NCI-H1694 (cell line): ENCODE results near the gene ADGRB2.

Experiments used
- DNase-seq: peaks from one replicate; lab custom pipeline; 2025; lab: John Stamatoyannopoulos, UW

ADGRB2 gene

GRCh38 chr1:31699341-31699891 is 64.7 kb downstream of the ADGRB2 start:
- no peak for DNase-seq

DNA sequence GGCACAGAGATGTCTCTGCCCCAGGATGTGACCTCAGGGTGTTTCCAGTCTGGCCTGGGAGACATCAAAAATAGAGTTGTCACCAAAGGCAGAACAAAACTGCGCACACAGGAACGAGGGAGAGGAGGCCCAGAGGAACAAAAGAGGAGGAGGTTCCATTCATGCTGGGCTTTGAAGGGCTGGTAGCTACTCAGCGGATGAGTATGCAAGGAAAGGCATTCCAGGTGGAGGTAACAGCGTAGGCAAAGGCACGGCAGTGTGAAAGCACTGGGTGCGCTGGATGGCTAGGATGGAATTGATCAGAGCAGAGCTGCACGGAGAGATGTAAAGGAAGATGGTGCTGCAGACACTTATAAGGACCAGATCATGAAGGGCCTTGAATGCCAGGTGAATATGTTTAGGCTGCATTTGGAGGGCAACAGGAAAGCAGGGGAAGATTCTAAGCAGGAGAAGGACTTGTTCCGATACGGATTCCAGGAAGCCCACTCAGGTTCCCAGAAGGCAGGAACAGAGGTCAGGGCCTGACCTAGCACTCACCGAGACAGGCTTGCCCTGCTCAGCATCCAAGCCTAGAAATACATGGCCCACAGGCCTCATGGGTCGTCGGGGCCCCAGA is 66.7 kb downstream of the ADGRB2 start:
- DNase-seq = no peak

- no peak for DNase-seq
Measured at GRCh38 chr1:31696242-31696641, 67.9 kb downstream of the ADGRB2 start.

GRCh38 chr1:31695327-31695726 is 68.8 kb downstream of the ADGRB2 start:
- DNase-seq = no peak

GRCh38 chr1:31694964-31695313 is 69.2 kb downstream of the ADGRB2 start:
- DNase-seq = no peak

DNA sequence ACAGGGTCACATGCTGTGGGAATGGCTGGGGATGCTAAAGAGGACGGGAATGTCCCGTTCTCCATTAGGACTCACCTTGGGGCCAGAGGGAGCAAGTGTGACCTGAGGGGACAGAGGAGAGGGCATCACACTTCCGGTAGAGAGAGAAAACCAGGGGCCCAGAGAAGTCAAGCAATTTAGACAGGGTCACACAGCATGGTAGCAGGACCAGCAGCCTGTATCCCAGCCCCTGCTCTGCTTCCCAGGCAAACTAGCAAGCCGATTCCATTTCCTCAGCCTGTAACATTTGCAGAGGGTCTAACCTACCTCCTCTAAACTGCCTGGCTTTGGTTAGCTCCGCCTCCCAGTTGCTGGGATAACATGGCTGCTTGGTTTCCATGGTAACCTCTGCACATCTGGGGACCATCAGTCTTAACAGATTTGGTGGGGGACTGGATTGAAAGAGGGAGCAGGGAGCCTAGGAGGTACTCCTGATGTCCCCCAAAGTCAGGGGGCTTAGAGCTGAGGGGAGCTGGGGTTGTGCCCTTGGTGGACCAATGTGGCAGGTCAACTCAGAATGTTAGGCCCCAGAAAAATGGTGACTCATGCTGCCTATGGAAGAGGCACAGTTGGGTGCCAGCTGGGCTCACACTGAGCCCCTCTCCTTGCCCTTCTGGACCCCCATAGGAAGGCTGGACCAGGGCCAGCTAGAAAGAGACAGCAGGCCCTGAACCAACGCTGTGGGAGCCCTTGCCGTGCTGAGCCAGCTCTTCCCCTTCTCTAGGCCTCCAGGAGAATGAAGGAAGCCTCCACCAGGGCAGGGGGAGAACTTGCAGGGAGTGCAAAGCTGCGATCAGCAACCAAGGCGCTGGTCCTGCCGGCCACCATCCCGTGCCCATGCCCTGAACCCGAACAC is 69.8 kb downstream of the ADGRB2 start:
- DNase-seq = no peak

DNA sequence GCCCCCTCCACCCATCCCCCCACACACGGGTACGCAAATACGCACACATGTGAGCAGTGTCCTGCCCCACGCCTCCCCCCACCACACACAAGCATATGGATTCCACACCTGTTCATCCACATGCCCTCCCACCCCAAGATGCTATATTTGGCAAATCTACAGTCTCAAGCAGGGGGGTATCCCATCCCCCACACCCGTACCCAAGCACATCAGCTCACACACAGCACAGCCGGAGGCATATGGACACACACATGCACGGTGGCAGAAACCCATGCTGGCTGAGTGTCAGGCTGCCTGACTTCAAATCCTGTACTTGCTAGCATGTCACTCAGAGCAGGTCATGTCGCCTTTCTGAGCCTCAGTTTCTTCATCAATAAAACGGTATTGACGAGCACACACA is 70.9 kb downstream of the ADGRB2 start:
- DNase-seq = peak; percentile 44

DNA sequence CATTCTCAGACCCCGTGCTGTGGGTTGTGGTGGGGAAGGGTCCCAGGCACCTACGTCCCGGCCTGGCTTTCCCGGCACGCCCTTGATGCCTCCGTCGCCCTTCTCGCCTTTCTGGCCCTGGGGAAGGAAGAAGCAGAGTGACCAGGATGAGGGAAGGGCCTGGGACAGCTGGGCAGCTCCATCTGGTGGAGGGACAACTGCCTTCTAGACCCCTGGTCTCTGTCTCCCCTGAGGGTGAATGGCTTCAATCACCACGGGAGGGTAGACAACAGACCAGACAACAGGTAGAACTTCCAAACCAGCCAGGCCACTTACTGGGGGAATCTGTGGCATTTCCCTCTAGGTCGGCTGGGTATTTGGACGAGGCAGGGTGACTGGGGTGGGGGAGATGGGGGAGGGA is 72.2 kb downstream of the ADGRB2 start:
- no peak for DNase-seq

GRCh38 chr1:31691446-31691845 is 72.7 kb downstream of the ADGRB2 start:
- DNase-seq = no peak

DNA sequence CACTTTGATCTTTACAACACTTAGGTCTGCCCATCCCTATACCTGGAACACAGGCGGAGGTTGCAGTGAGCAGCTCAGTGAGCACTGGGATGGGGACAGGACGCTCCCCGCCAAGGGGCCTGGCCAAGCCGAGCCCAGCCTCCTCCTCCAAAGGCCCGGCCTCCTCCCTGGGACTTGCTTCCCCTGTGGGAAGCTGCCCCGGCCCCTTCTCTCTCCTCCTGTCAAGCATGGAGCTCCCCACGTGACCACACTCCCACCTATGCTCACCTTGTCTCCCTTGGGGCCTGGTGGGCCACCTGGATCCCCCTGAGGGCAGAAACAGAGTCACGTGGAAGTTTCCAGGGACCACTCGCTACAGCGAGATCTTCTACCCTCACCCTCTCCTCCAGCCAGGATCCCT is 73.2 kb downstream of the ADGRB2 start:
- DNase-seq = no peak

GRCh38 chr1:31689854-31690253 is 74.3 kb downstream of the ADGRB2 start:
- DNase-seq = no peak

DNA sequence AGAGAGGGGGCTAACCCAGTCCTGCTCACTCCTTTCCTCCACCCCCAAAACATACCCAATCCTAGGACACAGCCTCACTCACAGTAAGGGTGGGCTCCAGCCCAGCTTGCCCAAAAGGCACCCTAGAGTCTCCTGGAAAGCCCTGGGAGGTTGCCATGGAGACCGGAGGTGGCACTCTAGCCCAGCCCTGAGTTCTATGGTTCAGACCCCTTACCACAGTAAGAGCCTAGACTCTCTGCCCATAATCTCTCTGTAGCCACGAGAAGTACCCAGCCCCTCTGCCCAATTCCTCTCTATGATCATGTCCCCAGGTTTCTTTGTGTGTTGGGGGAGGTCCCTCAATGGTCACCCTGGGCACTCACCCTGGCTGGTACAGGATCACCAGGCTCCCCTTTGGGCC is 74.8 kb downstream of the ADGRB2 start:
- no peak for DNase-seq

GRCh38 chr1:31688233-31688918 is 75.8 kb downstream of the ADGRB2 start:
- DNase-seq = no peak

DNA sequence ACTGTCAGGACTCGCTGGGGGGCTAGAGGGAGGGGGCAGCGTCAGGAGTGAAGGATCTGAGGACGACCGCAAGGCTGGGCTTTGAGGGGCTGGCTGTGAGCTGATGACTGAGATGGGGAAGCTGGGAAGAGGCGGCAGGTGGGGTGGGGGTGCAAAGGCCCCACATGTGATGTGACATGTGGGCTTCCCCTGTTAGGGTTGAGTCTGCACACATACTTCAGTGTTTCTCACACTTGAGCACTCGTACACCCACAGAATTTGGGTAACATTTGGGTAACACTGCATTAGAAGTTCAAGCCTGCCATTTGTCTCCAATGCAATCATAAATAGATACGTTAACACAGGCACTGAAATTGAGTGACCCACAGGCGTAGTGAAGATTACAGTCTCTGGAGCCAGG is 76.5 kb downstream of the ADGRB2 start:
- DNase-seq = no peak

DNA sequence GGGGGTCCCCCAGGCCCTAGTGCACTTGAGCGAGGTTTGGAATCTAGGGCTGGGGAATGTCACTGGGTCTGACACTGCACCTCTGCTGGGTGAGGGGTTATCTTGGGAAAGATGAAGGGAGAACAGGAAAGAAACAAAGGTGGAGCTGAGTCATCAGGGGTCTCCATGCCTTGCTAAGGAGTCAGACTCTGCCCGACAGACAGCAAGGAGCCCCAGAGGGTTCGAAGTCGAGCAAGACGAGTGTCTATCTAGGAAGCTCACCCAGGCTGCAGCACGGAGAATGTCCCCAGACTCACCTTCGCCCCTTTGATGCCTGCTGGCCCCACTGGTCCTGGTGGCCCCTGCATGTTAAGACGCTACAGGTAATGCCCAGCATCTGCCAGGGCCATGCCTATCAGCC is 78.3 kb downstream of the ADGRB2 start:
- no peak for DNase-seq

DNA sequence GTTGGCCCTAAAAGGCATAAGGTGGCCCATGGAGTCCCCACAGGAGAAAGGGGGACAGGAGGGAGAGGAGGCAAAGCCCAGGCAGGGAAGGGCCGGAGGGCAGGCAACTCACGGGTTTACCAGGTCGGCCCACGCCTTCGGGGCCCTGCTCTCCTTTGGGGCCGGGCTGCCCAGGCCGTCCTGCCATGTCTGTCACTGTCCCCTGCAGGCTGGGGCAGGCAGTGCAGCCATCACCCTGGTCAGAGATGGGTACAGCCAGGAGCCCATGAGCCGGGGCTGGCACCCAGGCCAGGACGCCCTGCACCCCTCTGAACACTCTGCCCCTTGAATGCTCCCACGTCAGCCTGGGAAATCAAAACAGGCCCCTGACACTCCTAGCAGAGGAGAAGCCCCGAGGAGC is 80.1 kb downstream of the ADGRB2 start:
- no peak for DNase-seq

DNA sequence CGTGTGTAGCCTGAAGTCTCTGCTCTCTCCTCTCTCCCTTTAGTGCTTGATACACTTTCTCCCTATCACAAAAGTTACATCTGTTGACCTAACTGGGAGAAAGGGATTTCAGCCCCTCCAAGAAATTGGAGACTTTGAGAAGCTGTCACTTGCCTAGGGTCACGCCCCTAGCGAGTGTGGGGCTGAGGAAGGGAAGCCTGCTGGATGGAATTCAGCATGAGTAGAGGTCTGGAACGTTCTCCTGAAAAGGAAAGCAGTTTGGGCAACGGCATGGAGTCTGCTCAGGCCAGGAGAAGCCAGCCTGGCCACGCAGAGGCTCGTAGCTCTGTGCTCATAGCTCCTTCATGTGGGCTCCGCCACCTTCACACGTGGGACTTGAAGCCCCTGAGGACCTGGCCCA is 82.7 kb downstream of the ADGRB2 start:
- DNase-seq = no peak

DNA sequence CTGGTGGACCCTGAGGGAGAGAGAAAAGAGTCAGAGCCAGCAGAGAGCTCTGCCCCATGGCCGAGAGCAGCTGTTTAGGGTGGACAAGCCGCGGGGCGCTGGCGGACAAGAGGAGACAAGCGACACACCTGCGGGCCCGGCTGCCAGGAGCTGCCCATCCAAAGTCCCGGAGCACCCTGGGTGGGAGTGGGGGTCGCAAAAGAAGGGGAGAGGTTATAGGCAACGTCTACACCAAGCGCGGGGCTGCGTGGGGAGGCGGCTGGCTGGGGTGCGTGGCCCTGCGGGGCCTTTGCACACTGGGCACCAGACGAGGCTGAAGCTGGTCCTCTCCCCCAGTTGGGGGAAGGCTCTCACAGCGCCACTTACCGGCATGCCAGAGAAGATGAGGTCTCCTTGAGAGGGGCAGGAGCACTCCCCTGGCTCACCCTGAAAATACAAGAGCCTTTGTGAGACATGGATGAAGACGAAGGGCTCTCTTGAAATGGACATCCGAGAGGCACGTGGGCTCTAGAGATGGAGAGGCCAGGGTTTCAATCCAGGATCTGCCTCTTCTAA is 84.4 kb downstream of the ADGRB2 start:
- no peak for DNase-seq

DNA sequence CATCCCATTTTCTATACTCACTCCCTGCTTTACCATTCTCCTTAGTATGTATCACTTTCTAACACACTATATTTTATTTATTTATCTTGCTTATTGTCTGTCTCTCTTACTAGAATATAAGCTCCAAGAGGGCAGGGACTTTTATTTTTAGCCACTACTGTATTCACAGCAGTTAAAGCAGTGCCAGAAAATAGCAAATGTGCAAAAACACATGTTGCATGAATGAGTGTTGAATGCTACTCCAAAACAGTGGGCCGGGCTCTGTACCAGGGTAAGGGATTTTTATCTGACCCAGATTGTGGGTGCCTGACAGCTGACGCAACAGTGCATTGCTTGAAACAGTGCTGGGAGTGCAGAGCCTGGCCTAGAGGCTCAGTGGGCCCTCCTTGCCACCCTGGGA is 85.0 kb downstream of the ADGRB2 start:
- DNase-seq = no peak

- DNase-seq = no peak
Measured at GRCh38 chr1:31678681-31679080, 85.5 kb downstream of the ADGRB2 start.

DNA sequence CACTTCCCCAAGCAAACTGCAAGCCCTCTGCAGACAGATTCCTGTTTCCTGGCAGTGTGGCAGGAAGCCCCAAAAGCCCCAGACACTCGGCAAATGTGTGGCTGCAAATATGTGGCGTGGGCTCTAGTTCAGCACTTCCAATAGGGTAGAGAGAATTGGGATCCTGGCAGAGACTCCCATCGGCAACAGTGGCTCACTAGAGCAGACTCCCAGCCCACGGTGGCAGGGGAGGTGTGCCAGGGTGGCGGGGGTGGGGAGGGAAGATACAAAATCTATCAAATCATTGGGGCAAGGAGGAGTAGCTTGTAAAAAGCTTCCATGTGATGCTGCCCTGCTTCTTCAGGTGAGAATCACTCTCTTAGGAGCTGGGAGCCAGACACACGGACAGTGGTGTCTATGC is 86.2 kb downstream of the ADGRB2 start:
- DNase-seq = no peak

- no peak for DNase-seq
Measured at GRCh38 chr1:31677401-31677800, 86.7 kb downstream of the ADGRB2 start.
